NCI-H69 (cell line): ENCODE measurements around the gene LTBP2.
A peak's percentile ranks its signal among the peaks of the same experiment; 100 is the strongest.

Experiments
- DNase-seq: peaks from one replicate; lab custom pipeline; 2025; lab: John Stamatoyannopoulos, UW

The LTBP2 gene

GRCh38 chr14:74571901-74572725, 39.9 kb downstream of the LTBP2 start:
- DNase-seq: peak; percentile 58

GRCh38 chr14:74571441-74571841, 40.6 kb downstream of the LTBP2 start:
- DNase-seq: no peak

- DNase-seq: no peak
Observed at GRCh38 chr14:74570696-74571095, 41.3 kb downstream of the LTBP2 start.

- peak; percentile 11 for DNase-seq
Observed at GRCh38 chr14:74569806-74570591, 42.0 kb downstream of the LTBP2 start.

- DNase-seq: no peak
Observed at GRCh38 chr14:74569387-74569786, 42.6 kb downstream of the LTBP2 start.

GRCh38 chr14:74568911-74569310, 43.1 kb downstream of the LTBP2 start:
- DNase-seq: no peak

- DNase-seq: no peak
Observed at GRCh38 chr14:74568380-74568649, 43.7 kb downstream of the LTBP2 start.

- DNase-seq: no peak
Observed at GRCh38 chr14:74567646-74568379, 44.2 kb downstream of the LTBP2 start.

- DNase-seq: no peak
Observed at GRCh38 chr14:74567219-74567618, 44.8 kb downstream of the LTBP2 start.

GRCh38 chr14:74566174-74567141, 45.6 kb downstream of the LTBP2 start:
- DNase-seq: no peak

- DNase-seq: no peak
Observed at GRCh38 chr14:74563586-74564159, 48.4 kb downstream of the LTBP2 start.

GRCh38 chr14:74563233-74563585, 48.8 kb downstream of the LTBP2 start:
- DNase-seq: no peak

- no peak for DNase-seq
Observed at GRCh38 chr14:74562515-74563232, 49.4 kb downstream of the LTBP2 start.

- DNase-seq: no peak
Observed at GRCh38 chr14:74558655-74559054, 53.4 kb downstream of the LTBP2 start.

GRCh38 chr14:74557691-74558090, 54.3 kb downstream of the LTBP2 start:
- DNase-seq: no peak

GRCh38 chr14:74555476-74556050, 56.5 kb downstream of the LTBP2 start:
- no peak for DNase-seq

GRCh38 chr14:74554742-74555362, 57.2 kb downstream of the LTBP2 start:
- no peak for DNase-seq

- DNase-seq: no peak
Observed at GRCh38 chr14:74552623-74553022, 59.4 kb downstream of the LTBP2 start.

- no peak for DNase-seq
Observed at GRCh38 chr14:74551431-74552371, 60.3 kb downstream of the LTBP2 start.
